Melanocyte of skin (primary cell): ENCODE data around the gene ARHGAP15. TPM values are rescaled to one million over a fixed set of nuclear protein-coding genes. Genes with fewer than 3 reads are reported as not detected.

ENCODE experiments used
- small RNA-seq, 2 donors: library from RNA; depleted of rRNA; stranded (forward); fragments of <200 nt; gene quantifications; one replicate each; pipeline ENCODE3, GENCODE V24; 2012
- total RNA-seq, 2 donors: library from RNA; depleted of rRNA; stranded (reverse); fragments of >200 nt; gene quantifications; 2 replicates each; pipeline ENCODE4 v1.2.3, GENCODE V29; 2012

Gene ARHGAP15
- 1 to 10 TPM; 1.3 to 1.4 TPM for total RNA-seq

DNA sequence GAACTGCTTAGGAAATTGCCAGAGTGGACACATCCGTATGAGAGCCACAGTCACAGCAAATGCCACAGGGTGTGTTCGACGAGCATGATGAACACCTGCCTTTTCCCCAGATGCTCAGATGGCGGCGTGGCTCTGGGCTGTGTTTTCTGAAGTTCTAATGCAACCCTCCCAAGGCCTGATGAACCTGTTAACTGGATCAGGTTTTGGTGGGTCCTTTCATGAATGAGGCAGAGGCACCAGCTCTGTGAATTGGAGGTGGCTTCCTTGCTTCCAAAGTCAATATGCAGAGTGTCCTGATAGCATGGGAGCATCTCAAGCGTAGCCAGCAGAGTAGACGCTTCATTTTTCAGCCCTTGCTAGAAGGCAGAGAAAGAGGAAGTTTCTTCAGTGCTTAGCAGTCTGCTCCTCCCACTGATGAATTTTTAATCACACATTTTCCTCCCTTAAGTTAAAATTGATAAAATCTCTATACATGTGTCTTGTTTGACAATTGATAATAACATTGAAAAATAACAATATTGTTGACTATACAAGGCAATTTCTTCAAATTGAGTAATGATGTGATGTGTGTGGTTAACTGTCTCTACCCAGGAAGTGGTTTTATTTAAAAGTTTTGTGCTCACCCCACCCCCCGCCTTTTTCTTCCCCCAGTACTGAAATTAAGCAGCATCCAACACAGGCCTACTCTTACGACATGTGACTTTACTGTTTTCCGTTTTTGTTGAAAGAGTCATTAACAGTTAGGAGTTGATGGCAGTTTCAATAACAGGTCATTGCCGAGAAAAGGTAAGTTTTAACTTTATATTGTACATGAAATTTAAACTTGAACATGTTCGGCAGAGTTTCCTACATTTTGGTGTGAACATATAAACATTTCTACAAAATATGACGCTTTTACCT lies at the start of gene ARHGAP15:
Gene ARHGAP15 (plus strand): TSS at position 739 of the 900 bp plus-strand sequence.

Small RNA genes lying within 50 kb of the gene (small RNA-seq; reads per million reads assigned to genes)
- gene MTND4LP12: 0 reads per million in 2 donors
